HG02840 (cell line): ENCODE data around the gene TRIM64.
"Not testable (repeated sequence)": the region's sequence is repeated elsewhere in the genome, so short reads cannot be mapped to it uniquely, and the experiment has no call there.

Source experiments
- ATAC-seq: cut with Tn5 transposase; IDR thresholded peaks from one replicate; pipeline ENCODE4 v1.9.1; 2021; ENCODE audit warnings: mild to moderate bottlenecking, moderate library complexity, moderate number of reproducible peaks; ENCODE audit not compliant: unreplicated experiment, low FRiP score

TRIM64 gene, protein sequence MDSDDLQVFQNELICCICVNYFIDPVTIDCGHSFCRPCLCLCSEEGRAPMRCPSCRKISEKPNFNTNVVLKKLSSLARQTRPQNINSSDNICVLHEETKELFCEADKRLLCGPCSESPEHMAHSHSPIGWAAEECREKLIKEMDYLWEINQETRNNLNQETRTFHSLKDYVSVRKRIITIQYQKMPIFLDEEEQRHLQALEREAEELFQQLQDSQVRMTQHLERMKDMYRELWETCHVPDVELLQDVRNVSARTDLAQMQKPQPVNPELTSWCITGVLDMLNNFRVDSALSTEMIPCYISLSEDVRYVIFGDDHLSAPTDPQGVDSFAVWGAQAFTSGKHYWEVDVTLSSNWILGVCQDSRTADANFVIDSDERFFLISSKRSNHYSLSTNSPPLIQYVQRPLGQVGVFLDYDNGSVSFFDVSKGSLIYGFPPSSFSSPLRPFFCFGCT

DNA sequence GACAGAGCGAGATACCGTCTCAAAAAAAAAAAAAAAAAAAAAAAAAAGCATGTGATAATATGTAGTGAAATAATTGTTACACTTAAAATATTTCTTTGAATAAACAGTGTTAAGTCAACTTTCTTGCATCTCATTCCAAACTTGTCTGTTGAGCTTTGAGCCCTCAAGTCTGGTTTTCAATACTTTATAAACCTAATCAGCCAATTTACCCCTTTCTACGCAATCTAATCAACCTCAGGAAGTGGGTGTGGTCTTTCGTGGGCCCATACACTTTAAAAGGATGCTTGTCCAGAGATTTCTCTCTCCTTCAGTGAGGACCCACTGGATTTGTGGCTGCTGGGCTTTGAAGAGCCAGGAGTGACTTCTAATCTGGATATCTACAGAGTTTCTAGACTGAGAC is at the start of gene TRIM64:
TRIM64 (plus strand) TSS at position 301 of the 400 bp plus-strand sequence. CDS start 2,467 bp downstream, outside the sequence.
- ATAC-seq = not testable (repeated sequence)

DNA sequence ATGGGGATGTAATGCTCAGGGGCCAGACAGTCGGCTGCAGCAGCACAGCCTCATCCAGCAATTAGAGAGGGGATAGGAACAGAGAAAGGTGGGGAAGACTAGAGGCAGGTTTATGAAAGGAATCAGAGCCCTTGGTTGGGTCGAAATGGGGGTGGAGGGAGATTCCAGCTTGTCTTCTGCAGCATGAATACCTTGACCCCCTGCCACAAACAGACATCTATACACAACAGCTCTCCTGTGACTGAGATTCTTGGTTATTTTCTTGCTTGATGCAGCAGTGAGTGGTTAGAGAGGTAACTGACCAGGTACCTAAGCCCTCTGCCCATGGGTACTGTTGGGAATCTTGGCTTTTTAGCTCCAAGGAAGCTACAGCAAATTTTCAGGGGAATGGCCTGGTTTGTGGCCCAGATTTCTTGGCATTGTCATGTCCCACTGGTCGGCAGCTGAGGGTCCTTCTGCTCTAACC is 43.6 kb upstream of the TRIM64 start, which contains the start of gene TRIM49D1:
TRIM49D1 (minus strand) TSS at position 51 of the 466 bp plus-strand sequence. CDS start 4,535 bp downstream, outside the sequence.
- no peak for ATAC-seq

GRCh38 chr11:89923764-89924163 is 42.1 kb upstream of the TRIM64 start, which contains the start of gene TRIM49D2:
TSS of gene TRIM49D2 (plus strand) at chr11:89924064. CDS start at chr11:89926762, 2,698 bp downstream.
- not testable (repeated sequence) for ATAC-seq

GRCh38 chr11:89960833-89961232 is 5.0 kb upstream of the TRIM64 start:
- ATAC-seq = not testable (repeated sequence)
